ENCODE measurements around the gene PBX4. TPM values are rescaled to one million over a fixed set of nuclear protein-coding genes. Genes with fewer than 3 reads are reported as not detected.

PBX4 gene
- total and polyA plus RNA-seq, 2 experiments from 2014 or later: 0.32 to 0.63 TPM

DNA sequence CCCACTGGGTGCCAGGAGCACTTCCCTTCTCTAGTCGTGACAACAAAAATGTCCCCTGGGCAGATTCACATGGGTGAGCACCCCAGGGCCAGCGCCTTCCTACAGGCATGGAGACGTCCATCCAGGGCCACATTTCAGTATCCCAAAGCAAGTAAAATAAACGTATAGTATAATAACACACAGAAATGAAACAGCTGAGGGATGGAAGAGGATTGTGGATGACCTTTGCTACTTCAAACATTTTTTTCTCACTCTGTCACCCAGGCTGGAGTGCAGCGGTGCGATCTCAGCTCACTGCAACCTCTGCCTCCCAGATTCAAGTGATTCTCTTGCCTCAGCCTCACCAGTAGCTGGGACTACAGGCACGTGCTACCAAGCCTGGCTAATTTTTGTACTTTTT, 52.2 kb downstream of the PBX4 start:
- H3K4me3 ChIP-seq: no peak overlapping the region
- H3K4me1 ChIP-seq (ENCODE audit: insufficient read depth): no peaks in the 10 kb centered on the region
- in situ Hi-C loops (cut with MboI): no loop called here
- H3K9ac ChIP-seq: no peak overlapping the region
- DNase-seq: no peak
- H3K27me3 ChIP-seq (replicated peaks; ENCODE audit: insufficient read depth): no peaks in the 10 kb centered on the region
- H2AFZ ChIP-seq: no peak overlapping the region
- no peaks in the 10 kb centered on the region for H3K9me2 ChIP-seq (ENCODE audit: insufficient read depth)
- no peaks in the 10 kb centered on the region for H3F3A ChIP-seq (ENCODE audit: insufficient read depth)
- H3K79me2 ChIP-seq (ENCODE audit: insufficient read depth): no peaks in the 10 kb centered on the region
- TF ChIP-seq EZH2phosphoT487 (IDR thresholded peaks at IDR 0.05; ENCODE audit: insufficient read depth, low read depth): no peak
- TF ChIP-seq EZH2 (IDR thresholded peaks at IDR 0.05; ENCODE audit: insufficient read depth, poor library complexity, severe bottlenecking): no peak
- no peak overlapping the region for H3K4me2 ChIP-seq (ENCODE audit: unreplicated experiment)
- 74 to 75% methylated on average over 7 of the region's 7 CpGs for WGBS, 2 experiments (ENCODE audit: low coverage in 1 of 2, low lambda C conversion rate in 2 of 2, missing lambda C conversion rate in 2 of 2)
- H4K20me1 ChIP-seq (ENCODE audit: insufficient read depth): no peaks in the 10 kb centered on the region
- no peaks in the 10 kb centered on the region for H3K36me3 ChIP-seq (ENCODE audit: low read depth)
- H3K9me3 ChIP-seq (ENCODE audit: low read depth): no peaks in the 10 kb centered on the region
- H3K27ac ChIP-seq: no peak overlapping the region

DNA sequence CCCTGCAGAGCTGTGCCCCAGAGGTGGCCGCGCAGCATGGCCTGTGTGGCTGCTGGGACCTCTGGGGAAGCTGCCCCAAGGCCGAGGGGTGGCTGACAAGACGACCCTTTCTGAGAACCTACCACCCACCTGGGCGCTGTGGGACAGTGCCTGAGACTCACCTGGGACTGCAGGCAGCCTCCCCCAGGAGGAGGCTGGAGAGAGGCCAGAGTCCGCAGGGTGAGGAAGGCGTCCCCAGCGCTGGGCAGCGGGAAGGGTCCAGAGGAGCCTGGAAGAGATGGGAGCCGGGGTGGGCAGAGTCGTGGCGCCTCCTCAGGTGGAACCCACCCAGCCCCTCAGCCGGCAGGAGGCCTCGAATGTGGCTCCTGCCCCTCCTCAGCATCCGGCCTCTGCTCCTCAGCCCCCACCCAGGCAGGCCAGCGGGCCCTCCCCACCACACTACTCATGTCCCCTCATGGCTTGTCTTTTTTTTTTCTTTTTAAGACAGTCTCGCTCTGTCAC, 55.1 kb downstream of the PBX4 start:
- Histone ChIP-seq H3K79me2 (ENCODE audit: insufficient read depth) (no peaks in the 10 kb centered on the region), H3K27me3 (replicated peaks; ENCODE audit: insufficient read depth) (no peaks in the 10 kb centered on the region), H3K4me1 (ENCODE audit: insufficient read depth) (no peaks in the 10 kb centered on the region), H3K36me3 (ENCODE audit: low read depth) (no peaks in the 10 kb centered on the region), H3K9me2 (ENCODE audit: insufficient read depth) (no peaks in the 10 kb centered on the region), H3K9ac (no peak overlapping the region), H3K4me2 (ENCODE audit: unreplicated experiment) (no peak overlapping the region), H3F3A (ENCODE audit: insufficient read depth) (no peaks in the 10 kb centered on the region), H2AFZ (no peak overlapping the region), H3K27ac (no peak overlapping the region), H3K9me3 (ENCODE audit: low read depth) (no peaks in the 10 kb centered on the region), H3K4me3 (no peak overlapping the region), H4K20me1 (ENCODE audit: insufficient read depth) (no peaks in the 10 kb centered on the region)
- TF ChIP-seq EZH2 (IDR thresholded peaks at IDR 0.05; ENCODE audit: insufficient read depth, poor library complexity, severe bottlenecking): no peak
- TF ChIP-seq EZH2phosphoT487 (IDR thresholded peaks at IDR 0.05; ENCODE audit: insufficient read depth, low read depth): no peak
- DNase-seq: no peak
- in situ Hi-C loops (cut with MboI): no loop called here
- 96 to 97% methylated on average over 17 of the region's 17 CpGs for WGBS, 2 experiments (ENCODE audit: low coverage in 1 of 2, low lambda C conversion rate in 2 of 2, missing lambda C conversion rate in 2 of 2)

DNA sequence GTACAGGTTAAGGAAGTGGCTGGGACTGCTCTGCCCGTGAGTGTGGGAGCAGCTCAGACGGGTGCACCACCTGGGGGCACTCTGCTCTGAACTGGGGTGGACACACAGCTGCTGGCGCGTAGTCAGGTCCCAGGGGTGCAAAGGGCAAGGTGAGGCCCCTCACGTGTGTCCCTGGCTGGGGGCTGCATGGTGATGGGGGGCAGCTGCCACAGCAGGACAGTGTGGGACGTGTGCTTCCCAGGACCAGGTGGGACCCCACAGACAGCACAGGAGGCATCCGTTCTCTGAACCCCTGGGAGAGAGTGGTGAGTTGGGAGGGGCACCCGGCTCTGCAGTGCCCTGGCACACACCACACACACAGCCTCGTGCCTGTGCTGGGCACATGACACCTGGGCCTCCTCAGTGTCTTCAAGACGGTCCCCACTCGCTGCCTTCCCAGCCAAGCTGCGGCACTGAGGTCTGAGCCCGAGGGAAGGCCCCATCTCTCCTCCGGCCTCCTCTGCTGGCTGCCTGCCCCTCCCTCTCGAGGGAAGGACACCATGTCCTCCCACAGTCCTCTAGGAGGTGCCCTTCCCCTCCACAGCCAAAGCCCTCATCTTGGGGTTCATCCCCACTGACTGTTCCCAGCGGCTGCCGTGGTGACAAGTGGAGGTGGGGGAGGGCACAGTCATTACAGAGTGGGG, 55.7 kb downstream of the PBX4 start:
- Histone ChIP-seq H3K4me3 (no peak overlapping the region), H3K4me2 (ENCODE audit: unreplicated experiment) (no peak overlapping the region), H3K9me3 (ENCODE audit: low read depth) (no peaks in the 10 kb centered on the region), H3K27ac (no peak overlapping the region), H2AFZ (no peak overlapping the region), H3K4me1 (ENCODE audit: insufficient read depth) (no peaks in the 10 kb centered on the region), H3K27me3 (replicated peaks; ENCODE audit: insufficient read depth) (no peaks in the 10 kb centered on the region), H3K79me2 (ENCODE audit: insufficient read depth) (no peaks in the 10 kb centered on the region), H3K9ac (no peak overlapping the region), H3K9me2 (ENCODE audit: insufficient read depth) (no peaks in the 10 kb centered on the region), H3K36me3 (ENCODE audit: low read depth) (no peaks in the 10 kb centered on the region), H3F3A (ENCODE audit: insufficient read depth) (no peaks in the 10 kb centered on the region), H4K20me1 (ENCODE audit: insufficient read depth) (no peaks in the 10 kb centered on the region)
- in situ Hi-C loops (cut with MboI): no loop called here
- TF ChIP-seq EZH2 (IDR thresholded peaks at IDR 0.05; ENCODE audit: insufficient read depth, poor library complexity, severe bottlenecking) (no peak), EZH2phosphoT487 (IDR thresholded peaks at IDR 0.05; ENCODE audit: insufficient read depth, low read depth) (no peak)
- 73 to 81% methylated on average over 11 to 17 of the region's 17 CpGs for WGBS, 2 experiments (ENCODE audit: low coverage in 1 of 2, low lambda C conversion rate in 2 of 2, missing lambda C conversion rate in 2 of 2)
- no peak for DNase-seq

DNA sequence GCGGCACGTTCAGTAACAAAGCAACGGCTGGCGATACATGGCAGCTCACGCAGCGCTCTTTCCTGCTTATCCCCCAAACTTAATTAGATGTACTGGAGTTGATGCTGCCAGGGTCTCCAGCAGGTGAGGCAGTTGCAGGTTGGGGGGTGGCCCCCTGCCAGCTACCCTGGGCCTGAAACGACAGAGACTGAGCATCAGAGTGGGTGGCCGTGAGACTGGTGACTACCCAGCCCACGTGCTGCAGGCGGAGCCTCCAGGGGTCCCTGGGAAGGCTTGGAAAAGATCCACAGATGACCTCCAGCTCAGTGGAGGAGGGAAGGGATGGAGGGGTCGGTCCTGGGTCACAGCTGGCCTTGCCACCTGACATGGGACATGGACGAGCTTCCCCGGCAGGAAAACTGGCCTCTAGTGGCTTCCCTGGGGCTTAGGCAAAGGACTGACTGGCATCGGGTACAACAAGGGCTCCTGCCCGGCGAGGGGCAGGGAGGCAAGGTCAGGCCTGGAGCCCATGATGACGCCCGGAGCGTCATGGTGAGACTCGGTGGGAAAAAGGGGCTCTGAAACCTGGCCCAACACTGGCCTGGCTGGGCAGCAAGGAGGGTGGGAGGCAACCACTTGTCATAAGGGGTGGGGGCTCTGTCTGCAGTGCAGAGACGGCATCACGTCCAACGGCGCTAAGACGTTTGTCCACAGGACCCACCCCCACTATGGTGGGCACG, 56.4 kb downstream of the PBX4 start:
- in situ Hi-C loops (cut with MboI): no loop called here
- no peak overlapping the region for H2AFZ ChIP-seq
- H3K9me2 ChIP-seq (ENCODE audit: insufficient read depth): no peaks in the 10 kb centered on the region
- no peaks in the 10 kb centered on the region for H4K20me1 ChIP-seq (ENCODE audit: insufficient read depth)
- 89 to 91% methylated on average over 25 to 26 of the region's 26 CpGs for WGBS, 2 experiments (ENCODE audit: low coverage in 1 of 2, low lambda C conversion rate in 2 of 2, missing lambda C conversion rate in 2 of 2)
- no peak for DNase-seq
- no peak overlapping the region for H3K4me3 ChIP-seq
- H3K79me2 ChIP-seq (ENCODE audit: insufficient read depth): no peaks in the 10 kb centered on the region
- no peaks in the 10 kb centered on the region for H3K9me3 ChIP-seq (ENCODE audit: low read depth)
- no peaks in the 10 kb centered on the region for H3K4me1 ChIP-seq (ENCODE audit: insufficient read depth)
- no peaks in the 10 kb centered on the region for H3K36me3 ChIP-seq (ENCODE audit: low read depth)
- no peaks in the 10 kb centered on the region for H3F3A ChIP-seq (ENCODE audit: insufficient read depth)
- no peak overlapping the region for H3K4me2 ChIP-seq (ENCODE audit: unreplicated experiment)
- H3K27ac ChIP-seq: no peak overlapping the region
- H3K27me3 ChIP-seq (replicated peaks; ENCODE audit: insufficient read depth): no peaks in the 10 kb centered on the region
- no peak overlapping the region for H3K9ac ChIP-seq
- TF ChIP-seq EZH2phosphoT487 (IDR thresholded peaks at IDR 0.05; ENCODE audit: insufficient read depth, low read depth): no peak
- TF ChIP-seq EZH2 (IDR thresholded peaks at IDR 0.05; ENCODE audit: insufficient read depth, poor library complexity, severe bottlenecking): no peak
